Measurements from ENCODE around the gene ZNF215. TPM values are rescaled to one million over a fixed set of nuclear protein-coding genes. Genes with fewer than 3 reads are reported as not detected.

Gene ZNF215
- total and polyA plus RNA-seq, 2 donors (not counting 3 experiments of a cell fraction or from before 2014, with no cell fraction given) = 1.2 to 2.9 TPM

- BruUV-seq (replicated peaks) = no TSS peak
- H3K4me2 ChIP-seq (ENCODE audit: insufficient read depth, low read length) = peak overlapping the region; percentile 51
- no peak overlapping the region for H2AFZ ChIP-seq (ENCODE audit: low read depth, low read length)
- H3K27me3 ChIP-seq (ENCODE audit: control insufficient read depth in 2 of 2, insufficient read depth in 2 of 2, low read length in 2 of 2) = no peaks in the 10 kb centered on the region
- intact Hi-C loops (cut with micrococcal nuclease) = loop anchor here (5.0 kb wide), 1 partner anchor 110 kb away; the partner anchor contains the start of genes NLRP14 and ZNF214
- ChIA-PET POLR2A (no interaction called here), CTCF (interaction anchor here (1.7 kb wide), 1 partner anchor 14 kb away, joined by 5 read pairs; the partner anchor contains the start of gene ZNF215)
- FAIRE-seq (no peak), DNase-seq (ENCODE audit: low read depth, low spot score) (peak; percentile 68)
- no peaks in the 10 kb centered on the region for H3K36me3 ChIP-seq (ENCODE audit: control insufficient read depth in 2 of 2, extremely low read depth in 1 of 2, insufficient read depth in 2 of 2, low read length in 2 of 2)
- no peak overlapping the region for H3K27ac ChIP-seq (ENCODE audit: insufficient read depth, low read depth, low read length)
- H4K20me1 ChIP-seq (replicated peaks; ENCODE audit: control insufficient read depth, extremely low read depth, insufficient read depth, low read length) = no peaks in the 10 kb centered on the region
- H3K9me1 ChIP-seq (replicated peaks; ENCODE audit: control insufficient read depth, extremely low read depth, insufficient read depth, low read length) = no peaks in the 10 kb centered on the region
- peaks cover 7% of the 10 kb centered on the region for H3K4me1 ChIP-seq (ENCODE audit: control insufficient read depth, extremely low read depth, insufficient read depth, low read length)
- no peaks in the 10 kb centered on the region for H3K79me2 ChIP-seq (ENCODE audit: control insufficient read depth, insufficient read depth, low read length)
- no peak overlapping the region for H3K4me3 ChIP-seq (replicated peaks in 1 of 3; ENCODE audit: insufficient read depth in 1 of 3, low read depth in 1 of 3, low read length in 3 of 3)
- no peak for TF ChIP-seq CTCF (IDR thresholded peaks at IDR 0.05; ENCODE audit: extremely low read depth in 1 of 2, insufficient read depth in 1 of 2, low read depth in 1 of 2, low read length in 2 of 2)
- no peak for TF ChIP-seq MYC (IDR thresholded peaks at IDR 0.05; ENCODE audit: low read depth, low read length)
- TF ChIP-seq FOS (IDR thresholded peaks at IDR 0.05; ENCODE audit: borderline replicate concordance, insufficient read depth, low read length) = no peak
- TF ChIP-seq EZH2 (IDR thresholded peaks at IDR 0.05; ENCODE audit: borderline replicate concordance, low read depth, low read length, severe bottlenecking) = no peak
- TF ChIP-seq JUN (IDR thresholded peaks at IDR 0.05; ENCODE audit: borderline replicate concordance, insufficient read depth, insufficient read length, low read depth) = no peak
- no peak for TF ChIP-seq POLR2A (IDR thresholded peaks at IDR 0.05; ENCODE audit: low read depth, low read length)
- no peak for TF ChIP-seq GATA2 (IDR thresholded peaks at IDR 0.05; ENCODE audit: insufficient read depth, insufficient read length, low read depth, low read length)
- no peak for TF ChIP-seq POLR2AphosphoS5 (IDR thresholded peaks at IDR 0.05; ENCODE audit: insufficient read depth, low read depth, low read length)
- no peak for TF ChIP-seq MAX (IDR thresholded peaks at IDR 0.05; ENCODE audit: insufficient read depth, insufficient read length)
- H3K9me3 ChIP-seq (replicated peaks; ENCODE audit: control insufficient read depth, insufficient read depth, low read length) = no peaks in the 10 kb centered on the region
- dilution Hi-C loops (cut with MboI; ENCODE audit: extremely low pct_ligation_motif_present, low sequenced_read_pairs) = no loop called here
- no peak overlapping the region for H3K9ac ChIP-seq (replicated peaks; ENCODE audit: extremely low read depth, insufficient read depth, low read length)
Measured at GRCh38 chr11:6911948-6912347, 14.3 kb upstream of the ZNF215 start.
